Stimulated activated CD4-positive, alpha-beta T cell treated with anti-CD3 and anti-CD28 coated beads, Interleukin-1b, Interleukin-23, amount 100 ng/mL, for 1 hour (primary cell): ENCODE results near the gene PRR23E.

Experiments used
- DNase-seq, 2 donors: peaks; one replicate each; pipeline ENCODE4 v3.0.0-alpha.2; 2020; ENCODE audit warnings: low read depth in 2 of 2

PRR23E gene

DNA sequence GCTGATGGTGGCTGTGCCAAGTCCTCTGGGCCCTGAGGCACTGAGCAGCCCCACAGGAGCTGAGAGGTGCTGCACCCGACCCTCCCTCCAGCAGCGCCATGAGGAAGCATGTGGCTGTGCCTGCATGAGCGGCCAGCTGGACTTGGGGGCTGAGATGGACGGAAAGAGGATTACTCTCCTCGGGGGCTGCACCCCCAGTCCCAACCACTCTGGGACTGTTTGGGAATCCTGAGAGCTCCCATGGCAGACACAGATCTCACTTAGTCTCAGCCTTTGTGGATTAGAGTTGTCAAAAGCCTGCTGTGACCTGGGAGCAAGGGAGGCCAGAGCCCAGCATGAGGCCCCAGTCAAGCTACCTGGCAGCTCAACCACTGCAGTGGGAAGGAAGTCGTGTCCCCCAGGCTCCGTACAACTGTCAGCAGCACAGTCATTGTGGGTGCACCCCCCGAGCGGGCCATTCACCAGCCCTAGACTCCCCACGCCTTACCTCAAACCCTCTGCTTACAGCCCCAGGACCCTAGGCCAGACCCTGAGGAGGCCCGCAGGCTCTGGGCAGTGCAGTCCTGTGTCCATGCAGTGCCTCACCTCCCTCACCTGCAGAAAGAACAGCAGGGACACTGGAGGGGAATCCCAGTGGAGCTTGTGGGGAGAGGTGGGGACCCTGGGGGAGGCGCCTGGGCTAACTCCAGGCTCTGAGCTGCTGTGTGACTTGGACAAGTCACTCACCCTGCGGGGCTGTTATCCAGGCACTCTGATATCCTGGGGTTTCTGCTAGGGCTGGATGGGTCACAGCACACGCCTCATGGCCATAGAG is 17.1 kb downstream of the PRR23E start:
- DNase-seq, result no peak

DNA sequence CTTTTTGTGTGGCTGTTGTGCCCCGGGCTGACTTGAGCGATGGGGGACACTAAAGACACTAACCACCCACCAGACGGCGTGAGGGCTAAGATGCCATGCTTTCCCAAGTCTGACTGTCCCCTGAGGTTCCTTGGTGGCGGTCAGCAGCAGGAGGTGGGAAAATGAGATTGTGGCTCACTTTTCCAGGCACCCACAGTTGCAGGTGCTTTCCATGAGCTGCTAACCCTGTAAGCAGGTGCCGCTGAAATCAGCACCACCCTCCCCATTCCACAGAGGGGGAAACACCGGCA is 17.7 kb downstream of the PRR23E start:
- no peak for DNase-seq

GRCh38 chr3:127211118-127212060 is 18.5 kb downstream of the PRR23E start:
- no peak for DNase-seq

GRCh38 chr3:127212231-127212630 is 19.3 kb downstream of the PRR23E start:
- no peak for DNase-seq

- DNase-seq, result no peak
Observed at GRCh38 chr3:127212711-127213110, 19.8 kb downstream of the PRR23E start.

DNA sequence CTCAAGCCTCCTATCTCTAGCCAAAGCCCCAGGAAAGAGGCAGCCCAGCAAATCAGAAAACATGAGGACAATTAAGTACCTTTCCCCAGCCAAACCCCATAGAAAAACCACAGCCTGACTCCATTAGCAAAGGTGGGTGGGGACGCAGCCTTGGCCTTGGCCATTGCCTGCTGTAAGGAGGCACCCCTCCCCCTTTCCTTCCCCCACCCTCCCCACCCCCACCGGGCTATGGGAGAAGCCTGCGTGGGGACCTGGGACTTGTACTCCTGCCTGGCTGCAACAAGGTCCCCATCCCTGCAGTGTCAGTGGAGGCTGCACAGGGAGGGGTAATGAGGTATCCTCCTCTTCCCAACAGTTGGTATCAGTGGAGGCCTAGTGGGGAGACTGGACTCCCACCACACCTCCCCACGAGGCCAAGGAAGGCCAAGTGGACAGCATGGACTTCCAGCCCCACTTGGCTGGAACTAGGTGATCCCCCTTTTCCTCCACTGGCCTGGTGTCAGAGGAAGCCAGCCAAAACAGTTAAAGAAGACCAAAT is 20.5 kb downstream of the PRR23E start:
- DNase-seq, result no peak

DNA sequence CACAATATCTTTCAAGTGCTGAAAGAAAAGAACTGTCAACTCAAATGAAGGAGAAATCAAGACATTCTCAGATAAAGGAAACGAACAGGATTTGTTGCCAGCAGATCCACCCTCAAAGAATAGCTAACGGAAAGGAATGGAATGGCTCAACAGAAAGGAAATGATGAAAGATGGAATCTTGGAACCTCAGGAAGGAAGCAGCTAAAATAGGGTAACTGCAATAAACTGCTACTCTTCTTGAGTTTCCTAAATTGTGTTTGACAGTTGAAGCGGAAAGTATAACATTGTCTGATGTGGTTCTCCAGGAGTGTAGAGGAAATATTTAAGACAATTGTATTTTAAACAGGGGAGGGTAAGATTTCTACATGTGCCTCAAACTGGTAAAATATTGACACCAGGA is 22.0 kb downstream of the PRR23E start:
- DNase-seq, result no peak

- no peak for DNase-seq
Observed at GRCh38 chr3:127215714-127216414, 22.9 kb downstream of the PRR23E start.

DNA sequence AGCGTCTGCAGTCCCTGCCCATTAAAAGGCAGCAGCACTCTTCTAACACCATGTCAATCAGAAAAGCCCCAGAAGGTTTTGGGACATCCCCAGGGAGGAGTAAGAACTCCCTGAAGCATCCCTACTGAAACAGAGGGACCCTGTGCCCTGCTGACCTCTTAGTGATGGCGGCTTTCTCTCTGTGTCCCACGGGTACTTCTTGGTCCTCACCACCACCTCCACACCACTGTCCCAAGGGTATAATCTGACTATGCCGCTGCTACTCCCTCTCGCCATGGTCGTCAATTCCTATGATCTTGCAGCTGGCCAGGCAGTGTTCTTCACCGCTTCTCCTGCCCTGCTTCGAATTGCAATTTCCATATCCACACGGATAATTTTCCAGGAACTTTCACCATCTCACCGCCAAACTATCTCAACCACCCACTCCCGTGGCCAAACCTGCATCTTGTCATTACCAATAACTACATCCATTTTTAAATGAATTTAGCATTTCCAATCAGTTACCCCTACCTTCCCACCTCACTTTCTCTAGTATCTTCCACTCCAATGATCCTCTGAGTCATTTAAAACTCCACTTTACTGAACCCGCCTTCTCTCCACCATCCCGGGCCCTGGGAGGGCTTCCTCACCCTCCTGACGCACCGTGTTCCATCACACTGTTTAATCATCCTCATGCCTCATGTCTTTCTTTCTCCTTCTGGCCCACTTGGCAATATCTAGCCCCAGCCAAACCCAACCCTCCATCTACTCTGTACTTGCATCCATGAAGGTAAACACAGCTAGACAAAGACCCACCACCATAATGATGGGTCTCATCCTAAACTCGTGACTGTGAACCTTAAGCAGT is 23.7 kb downstream of the PRR23E start:
- no peak for DNase-seq

DNA sequence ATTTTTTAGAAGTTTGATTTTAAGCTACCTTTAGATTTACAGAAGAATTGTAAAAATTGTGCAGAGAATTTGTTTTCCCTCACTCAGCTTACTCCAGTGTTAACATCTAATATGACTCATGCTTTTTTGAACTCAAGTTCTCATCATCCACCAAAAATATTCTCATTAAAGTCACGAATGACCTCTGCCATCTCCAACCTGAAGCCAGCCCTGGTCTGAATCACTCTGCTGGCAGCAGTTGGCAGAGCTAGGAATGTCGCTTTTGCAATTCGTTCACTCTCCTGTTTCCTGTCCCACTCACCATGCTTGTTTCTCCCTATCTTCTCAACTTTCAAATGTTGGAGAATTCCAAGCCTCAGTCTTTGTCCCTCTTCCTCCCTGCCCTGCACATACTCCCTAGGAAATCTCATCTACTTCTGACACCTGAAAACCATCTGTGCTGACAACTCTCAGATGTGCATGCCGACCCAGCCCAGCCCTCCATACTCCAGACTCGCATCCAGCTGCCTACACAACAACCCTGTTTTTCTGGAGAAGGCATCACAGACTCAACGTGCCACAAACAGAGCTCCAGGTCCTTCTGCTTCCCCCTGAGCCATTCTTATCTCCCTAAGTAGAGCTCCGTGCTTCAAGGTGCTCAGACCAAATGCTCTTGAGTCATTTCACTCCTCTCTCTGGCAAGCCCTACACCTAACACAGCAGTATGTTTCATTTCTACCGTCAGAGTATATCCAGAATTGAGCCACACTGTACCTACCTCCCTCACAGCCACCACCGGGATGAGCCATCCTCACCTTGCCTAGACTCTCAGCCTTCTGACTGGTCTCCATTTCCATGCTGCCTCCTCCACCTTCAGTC is 24.9 kb downstream of the PRR23E start:
- DNase-seq, result no peak

DNA sequence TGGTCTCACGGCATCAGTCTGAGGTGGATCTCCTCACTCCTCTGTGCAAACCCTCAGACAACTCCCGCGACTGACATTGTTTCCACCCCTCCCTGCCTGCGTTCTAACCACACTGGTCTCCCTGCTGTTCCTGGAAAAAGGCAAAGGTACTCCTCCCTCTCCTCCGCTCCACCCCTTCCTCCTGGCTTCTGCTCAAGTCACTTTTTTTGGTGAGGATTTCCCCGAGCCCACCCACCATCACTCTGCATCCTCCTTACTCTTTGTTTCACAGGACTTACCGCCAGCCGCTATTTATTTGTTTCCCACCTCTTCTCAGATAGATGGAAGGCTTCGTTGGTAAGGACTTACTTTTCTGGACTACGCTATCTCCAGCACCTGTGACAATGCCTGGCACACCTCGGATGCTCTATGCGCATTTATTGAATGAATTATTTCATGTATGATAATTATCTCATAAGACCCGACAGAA is 25.6 kb downstream of the PRR23E start:
- DNase-seq, result no peak

- DNase-seq, result no peak
Observed at GRCh38 chr3:127220497-127220896, 27.6 kb downstream of the PRR23E start.

DNA sequence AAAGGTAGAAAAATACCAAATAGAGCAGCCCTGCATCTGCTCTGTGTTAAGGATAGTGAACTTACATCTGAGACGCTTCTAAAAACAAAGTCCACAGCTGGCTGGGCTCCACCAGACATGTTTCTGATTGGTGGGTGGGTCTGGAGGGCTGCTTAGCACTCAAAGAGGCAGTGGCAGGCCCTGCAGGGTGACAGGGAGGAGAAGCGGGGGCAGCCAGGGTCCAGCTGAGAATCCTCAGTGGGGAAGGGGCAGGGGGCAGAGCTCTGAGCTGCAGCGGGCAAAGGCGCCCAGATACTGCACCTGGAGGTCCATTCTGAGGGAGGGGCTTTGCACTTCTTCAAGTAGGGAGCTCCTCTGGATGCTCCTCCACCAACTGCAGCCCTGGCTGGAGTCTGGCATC is 28.1 kb downstream of the PRR23E start:
- DNase-seq, result no peak

DNA sequence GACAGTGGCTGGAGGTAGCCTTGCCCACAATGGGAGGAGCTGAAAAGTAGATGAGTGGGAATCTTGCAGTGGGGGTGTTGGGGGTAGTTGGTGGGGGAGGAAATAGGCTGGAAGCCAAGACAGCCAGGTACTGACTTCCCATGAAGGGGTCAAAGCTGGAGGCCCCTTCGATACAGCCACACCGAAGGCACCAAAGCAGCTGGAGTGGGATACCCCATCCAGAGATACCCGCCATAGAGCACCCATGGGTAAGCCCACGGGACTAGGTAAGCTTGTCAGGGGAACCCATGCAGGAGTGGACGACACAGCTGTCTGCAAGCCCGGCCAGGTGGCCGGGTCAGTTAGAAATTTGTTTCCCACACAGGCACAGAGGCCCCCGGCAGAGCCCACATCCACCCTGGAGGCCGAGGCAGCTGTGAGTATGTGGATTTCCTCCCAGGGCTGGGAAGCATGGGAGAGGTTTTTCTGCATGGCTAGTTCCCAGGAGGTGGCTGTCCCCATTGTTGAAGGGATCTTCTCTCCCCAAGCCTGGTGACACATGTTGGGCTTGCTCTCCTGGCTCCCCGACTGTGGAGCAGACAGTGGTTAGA is 28.6 kb downstream of the PRR23E start:
- no peak for DNase-seq

- no peak for DNase-seq
Observed at GRCh38 chr3:127222163-127222562, 29.2 kb downstream of the PRR23E start.

DNA sequence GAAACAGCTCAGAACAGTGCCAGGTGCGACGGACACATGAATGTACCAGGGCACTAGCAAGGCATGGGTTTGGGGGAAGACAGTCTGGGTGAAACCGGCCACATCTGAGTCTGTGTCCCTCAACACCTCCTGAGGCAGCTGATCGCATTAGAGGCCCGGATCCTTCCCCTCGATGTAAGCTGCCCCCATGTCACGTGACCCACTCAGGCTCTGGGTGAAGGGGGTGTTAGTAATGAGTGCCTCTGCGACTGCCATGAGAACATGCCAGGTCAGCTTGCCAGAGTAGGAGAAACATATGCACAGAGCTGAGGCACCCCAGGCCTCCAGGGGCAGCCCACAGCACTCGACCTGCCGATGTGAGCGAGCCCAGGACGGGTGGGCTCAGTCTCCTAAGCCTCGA is 29.7 kb downstream of the PRR23E start:
- DNase-seq, result no peak

GRCh38 chr3:127224118-127224517 is 31.2 kb downstream of the PRR23E start:
- DNase-seq, result no peak

GRCh38 chr3:127226457-127226856 is 33.5 kb downstream of the PRR23E start:
- DNase-seq, result no peak

GRCh38 chr3:127226946-127227842 is 34.3 kb downstream of the PRR23E start:
- DNase-seq, result no peak
